ENCODE measurements around the gene TIAM1.
A peak's percentile ranks its signal among the peaks of the same experiment; 100 is the strongest.

The TIAM1 gene

DNA sequence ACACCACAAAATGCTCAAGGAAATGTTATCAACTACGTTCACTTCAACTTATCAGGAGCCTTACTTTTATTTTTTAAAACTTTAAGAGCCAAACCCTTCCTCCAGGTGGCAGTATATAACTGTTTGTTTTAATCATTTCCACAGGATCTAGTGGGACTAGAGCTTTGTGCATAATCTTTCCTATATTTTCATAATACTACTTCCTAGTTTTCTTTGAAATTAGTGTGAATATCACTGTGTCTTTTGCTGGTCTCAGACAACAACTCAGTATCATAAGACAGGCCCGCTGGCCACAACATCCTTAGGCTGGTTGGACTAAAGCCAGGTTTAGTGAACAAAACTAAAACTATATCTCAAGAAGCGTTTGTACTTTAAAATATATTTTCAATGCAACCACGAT, 145.5 kb downstream of the TIAM1 start:
- DNase-seq, result peak; percentile 65

DNA sequence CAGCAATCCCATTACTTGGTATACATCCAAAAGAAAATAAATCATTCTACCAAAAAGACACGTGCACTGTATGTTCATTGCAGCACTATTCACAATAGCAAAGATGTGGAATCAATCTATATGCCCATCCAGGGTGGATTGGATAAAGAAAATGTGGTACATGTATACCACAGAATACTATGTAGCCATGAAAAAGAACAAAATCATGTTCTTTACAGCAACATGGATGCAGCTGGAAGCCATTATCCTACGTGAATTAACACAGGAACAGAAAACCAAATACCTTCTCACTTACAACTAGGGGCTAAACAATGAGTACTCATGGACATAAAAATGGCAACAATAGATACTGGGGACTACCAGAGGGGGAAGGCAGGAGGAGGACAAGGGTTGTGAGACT, 147.3 kb downstream of the TIAM1 start:
- DNase-seq, result no peak

DNA sequence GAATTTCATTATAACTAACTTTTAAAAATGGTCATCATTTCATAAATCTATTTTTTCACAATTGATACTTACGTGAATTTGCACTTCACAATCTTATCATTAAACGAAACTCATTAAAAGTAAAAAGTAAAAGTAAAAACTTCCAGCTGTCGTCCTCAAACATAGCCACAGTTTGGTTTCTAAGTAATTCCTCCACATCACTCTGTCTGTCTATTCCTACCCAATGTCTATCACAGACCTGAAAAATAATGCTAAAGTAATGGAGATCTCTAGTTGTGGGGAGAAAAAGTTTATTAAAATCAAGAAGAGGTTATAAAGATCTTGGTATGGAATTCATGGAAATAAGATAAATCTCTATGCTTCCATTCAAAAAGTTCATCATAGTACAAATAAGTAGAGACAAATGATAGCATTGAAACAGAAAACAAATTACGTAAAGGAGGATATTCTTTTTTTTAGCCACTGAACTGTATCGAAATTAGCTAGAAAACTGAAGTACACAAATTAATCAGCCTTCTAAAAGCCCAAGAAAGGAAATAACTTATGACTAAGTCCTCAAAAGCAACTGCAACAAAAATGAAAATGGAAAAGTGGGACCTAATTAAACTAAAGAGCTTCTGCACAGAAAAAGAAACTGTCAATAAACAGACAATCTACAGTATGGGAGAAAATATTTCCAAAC, 148.6 kb downstream of the TIAM1 start:
- peak; percentile 79 for DNase-seq

DNA sequence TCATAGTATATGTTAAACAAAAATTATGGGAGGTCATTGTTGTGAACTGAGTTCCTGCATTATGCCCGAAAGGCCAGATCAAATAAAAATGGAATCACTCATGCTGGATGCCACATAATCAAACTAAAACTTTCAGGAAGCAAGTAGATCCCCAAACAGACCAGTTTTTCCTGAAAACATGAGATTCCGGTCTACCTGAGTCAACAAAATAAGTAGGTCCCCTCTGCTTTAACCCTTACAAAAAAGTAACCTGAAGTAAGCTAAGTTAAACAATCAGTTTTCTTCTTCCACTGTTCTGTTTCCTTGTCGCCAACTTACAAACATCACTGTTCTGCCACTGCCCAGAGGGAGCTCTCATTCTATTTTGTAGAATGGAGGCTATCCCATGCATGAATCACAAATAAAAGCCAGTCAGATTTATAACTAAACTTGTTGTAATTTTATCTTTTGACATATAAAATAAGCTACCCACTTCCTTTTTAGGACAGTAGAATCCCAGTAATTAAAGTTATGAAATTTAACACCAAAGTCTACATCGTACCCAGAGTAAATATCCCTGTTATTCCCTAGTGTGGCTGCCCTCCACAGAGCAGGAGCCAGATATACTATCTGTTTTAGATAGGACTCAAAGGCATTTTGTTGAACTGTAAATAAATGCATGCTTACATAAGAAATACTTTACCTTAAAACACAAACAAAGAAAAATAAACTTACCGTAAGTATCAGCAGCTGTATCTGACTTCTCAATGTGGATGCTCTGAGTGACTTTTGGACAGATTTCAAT, 149.4 kb downstream of the TIAM1 start:
- no peak for DNase-seq

DNA sequence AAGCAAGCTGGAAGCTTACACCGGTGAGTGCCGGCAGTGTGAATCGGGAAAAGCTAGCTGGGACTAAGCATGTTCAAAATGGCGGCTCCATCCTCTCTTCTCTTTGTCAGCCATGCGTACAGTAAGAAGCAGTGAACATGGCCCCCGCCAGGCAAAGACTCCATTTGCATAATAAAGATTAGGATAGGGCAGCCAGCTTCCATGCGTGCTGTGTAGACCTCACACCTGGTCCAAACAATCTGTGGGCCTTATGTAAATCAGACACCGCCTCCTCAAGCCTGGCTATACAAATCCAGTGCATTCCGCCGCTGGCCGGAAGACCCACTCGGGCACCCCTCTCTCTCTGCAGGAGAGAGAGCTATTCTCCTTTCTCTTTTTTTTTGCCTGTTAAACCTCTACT, 150.3 kb downstream of the TIAM1 start:
- DNase-seq, result no peak

DNA sequence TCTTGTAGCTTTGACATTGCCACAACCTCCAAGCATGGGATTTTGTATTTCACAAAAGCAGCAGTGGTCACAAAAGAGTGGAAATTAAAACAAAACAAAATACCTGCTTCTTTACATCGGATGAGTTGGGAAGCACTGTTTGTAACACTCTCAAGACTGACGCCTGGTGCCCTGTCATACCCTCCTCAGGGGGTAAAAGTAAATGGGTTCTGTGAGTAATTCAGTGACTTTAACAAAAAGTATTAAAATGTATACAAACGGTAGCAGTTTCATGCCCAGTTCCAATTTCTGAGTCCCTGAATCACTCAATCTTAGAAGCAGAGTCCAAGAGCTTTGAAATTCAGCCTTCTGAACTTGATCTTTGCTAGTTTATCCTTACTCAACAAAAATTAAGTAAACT, 152.5 kb downstream of the TIAM1 start:
- DNase-seq, result peak; percentile 71

DNA sequence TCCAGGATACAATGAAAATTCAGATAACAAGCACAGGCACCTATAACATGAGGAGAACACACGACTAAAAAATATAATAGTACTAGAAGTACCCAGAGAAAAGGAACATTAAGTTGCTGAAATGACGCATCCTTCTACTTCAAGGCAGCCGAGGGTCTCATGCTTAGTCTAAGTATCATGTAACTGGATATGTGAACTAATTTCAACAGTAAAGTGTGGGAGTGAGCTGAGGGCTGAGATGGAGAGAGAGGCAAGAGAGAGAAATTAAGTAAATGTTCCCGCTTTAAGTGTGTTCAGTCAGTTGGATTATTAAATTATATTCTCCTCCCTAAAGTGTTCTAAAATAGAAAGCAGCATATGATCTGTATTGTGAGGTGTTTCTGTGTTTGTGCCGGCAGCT, 153.5 kb downstream of the TIAM1 start:
- no peak for DNase-seq

DNA sequence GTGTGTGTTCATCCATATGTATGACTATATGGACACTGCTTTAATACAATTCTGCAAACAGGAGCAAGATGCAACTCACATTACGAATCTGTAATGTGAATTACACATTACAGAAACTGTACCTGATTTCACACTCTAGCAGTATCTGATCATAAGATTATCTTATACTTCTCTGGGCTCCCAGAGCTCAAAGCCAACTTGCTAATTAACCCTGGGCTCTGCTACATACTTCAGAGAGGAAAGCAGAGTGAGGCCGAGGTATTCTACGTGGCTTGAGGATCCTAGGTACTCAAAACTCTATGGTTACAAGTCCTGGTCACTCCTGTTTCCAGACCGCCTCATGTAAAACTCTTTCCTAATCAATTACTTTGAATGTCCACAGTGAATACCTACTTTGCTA, 156.6 kb downstream of the TIAM1 start:
- no peak for DNase-seq

DNA sequence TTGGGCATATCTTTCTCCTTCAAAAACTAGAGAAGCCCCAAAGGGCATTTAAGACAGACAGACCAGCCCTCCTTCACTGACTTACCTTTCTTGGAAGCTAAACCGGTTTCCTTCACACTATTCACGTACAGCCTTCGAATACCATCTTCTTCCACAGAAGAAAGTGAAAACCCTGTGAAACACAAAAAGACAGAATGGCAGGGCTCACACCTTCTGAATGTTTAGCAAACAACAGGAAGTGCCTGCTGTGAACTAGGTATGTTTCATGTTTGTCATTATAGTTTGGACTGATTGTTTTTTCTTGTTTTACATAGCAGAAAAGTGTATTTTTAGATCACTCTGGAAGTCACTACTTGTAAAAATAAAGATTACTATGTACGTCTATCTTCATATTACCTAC, 157.1 kb downstream of the TIAM1 start:
- DNase-seq, result peak; percentile 48

DNA sequence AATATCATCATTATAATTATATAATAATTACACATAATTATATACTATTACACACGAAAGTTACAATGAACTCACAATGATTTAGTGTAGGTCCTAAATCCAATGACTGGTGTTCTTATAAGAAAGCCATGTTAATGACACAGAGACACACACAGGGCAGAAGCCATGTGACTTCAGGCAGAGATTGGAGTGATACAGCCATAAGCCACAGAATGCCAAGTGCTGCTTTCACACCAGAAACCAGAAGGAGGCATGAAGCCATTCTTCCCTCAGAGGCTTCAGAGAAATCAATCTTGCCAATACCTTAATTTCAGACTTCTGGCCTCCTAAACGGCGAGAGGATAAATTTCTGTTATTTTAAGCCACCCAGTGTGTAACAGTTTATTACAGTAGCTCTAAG, 158.4 kb downstream of the TIAM1 start:
- DNase-seq, result peak; percentile 46

DNA sequence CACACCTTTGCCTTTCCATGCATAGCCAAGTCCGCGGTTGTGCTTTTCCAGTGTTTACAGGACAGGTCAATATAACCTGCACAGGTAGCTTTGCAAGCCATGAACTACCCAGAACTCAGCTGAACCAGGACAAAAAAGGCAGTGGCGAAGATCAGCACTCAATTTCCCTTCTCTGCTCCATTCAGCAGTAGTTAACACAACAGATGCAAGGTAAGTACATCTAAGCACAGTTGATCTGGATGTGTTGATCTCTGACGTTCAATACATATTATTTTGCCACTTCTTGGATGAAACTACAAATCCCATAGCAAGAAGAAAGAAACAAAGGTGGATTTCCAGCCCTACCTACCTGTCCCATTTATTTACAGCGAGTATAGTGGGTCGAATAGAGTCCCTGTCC, 159.2 kb downstream of the TIAM1 start:
- DNase-seq, result no peak

DNA sequence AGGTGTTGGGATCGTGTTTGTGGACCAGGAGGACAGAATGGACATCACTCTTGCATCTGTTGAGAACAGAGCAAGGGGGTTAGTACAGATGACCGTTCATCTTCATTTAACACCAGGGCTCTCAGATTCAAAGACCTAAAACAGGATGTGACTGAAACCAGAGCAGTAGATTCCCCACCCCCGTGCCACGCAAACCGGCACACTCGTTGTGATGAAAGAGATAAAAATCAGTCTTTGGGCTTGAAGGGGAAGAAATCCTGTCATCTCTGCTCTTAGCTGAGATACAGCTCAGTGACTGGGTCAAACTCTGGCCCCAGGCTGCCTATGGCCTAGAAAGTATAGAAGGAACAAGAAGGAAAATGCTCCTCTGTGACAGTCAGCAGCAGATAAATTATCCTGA, 159.6 kb downstream of the TIAM1 start:
- peak; percentile 91 for DNase-seq

DNA sequence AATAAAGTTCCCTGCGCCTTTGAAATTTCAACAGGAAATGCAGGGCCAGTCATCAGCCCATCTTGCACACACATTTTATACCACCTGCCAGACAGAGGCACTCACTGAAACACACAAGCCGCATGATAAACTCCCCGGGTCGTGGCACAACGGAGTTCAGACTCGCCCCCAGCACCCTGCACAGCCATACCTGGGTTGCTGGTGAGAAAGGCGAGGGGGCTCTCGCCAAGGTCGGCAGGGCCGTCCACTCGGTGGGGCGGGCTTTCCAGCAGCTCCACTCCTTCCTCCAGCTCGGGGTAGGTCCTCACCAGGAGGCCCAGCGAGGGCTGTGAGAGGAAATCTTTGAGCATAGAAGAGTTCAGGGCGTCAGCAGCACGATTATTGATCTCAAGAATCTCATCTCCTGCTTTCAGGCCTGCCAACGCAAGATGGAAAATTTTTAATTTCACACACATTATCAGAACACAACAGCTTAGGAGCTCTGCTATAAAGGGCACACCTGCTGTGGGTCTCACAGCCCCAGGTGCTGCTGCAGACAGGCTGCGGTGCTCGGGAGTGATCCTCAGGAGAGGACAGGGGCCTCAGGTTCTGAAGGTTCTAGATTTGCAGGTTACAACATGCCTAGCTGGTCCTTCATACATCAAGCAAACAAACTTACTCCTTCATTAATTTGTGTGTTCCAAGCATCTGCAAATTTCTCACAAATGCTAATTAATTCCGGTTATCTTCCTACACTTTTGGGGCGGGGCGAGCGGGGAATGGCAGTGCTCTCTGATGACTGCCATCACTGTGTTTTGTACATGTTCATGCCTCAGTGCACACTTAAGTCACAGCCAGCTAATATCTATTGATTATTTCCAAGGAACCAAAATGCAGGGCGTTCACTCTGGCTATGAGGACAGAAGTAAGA, 161.6 kb downstream of the TIAM1 start:
- DNase-seq, result peak; percentile 75

DNA sequence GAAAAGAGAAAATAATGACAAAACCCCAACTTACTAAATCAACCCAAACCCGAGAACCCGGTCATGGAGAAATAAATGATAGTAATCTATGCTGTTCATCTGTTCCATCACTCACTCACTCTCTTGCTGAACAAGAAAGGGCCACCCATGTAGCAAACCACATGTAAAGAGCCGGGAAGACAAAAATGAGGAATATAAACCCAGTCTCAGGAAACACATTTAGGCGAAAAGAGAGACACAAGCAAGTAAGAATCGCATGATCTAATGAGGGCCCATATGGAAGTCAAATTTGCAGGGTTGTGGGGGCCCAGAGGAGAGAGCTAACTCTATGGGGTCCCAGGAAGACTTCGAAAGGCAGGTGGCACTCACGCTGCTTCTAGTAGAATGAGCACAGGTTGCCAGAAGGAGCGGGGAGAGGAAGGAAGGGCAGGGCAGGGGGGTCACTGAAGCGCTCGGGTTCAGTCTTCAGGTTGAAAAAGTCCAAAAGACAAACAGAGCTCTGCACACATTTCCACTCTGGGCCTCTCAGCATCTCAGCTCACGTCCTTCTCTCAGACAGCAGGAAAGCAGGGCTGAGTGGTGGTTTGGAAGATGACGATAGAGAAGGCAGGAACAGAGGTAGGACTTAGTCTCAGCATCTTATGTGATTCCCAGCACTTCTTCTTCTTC, 162.8 kb downstream of the TIAM1 start:
- no peak for DNase-seq

DNA sequence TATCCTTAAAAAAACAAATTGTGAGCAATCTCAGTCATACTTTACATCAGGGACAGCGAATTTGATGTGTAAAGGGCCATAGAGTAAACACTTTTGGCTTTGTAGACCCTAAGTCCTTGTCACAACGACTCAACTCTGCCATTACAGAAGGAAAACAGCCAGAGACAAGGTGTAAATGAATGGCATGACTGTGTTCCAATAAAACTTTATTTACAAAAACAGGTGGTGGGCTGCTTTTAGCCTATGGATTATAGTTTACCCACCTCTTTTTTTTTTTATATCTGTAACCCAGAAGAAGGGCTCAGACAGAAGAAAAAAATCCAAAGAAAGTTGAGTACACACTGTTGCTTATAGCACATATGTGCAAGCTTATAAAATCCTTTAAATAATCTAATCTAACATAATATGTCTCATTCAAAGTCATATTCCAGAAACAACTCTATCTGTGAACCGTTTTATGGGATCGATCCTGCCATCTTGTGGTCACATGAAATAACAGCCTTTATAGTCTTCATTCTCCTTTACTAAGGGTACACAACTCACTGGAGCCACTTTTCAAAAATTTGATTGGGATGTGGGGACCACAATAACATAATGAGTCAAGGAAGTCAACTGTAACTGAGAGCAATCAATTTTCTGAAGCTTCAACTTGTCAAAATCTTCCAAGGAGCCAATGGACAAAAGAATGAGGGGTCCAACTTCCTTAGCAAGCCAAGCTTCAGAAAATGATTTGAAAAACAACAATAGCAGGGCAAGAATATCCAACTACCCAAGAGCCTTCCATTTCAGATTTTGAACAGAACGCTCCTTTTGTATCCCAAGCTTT, 163.6 kb downstream of the TIAM1 start:
- peak; percentile 70 for DNase-seq

DNA sequence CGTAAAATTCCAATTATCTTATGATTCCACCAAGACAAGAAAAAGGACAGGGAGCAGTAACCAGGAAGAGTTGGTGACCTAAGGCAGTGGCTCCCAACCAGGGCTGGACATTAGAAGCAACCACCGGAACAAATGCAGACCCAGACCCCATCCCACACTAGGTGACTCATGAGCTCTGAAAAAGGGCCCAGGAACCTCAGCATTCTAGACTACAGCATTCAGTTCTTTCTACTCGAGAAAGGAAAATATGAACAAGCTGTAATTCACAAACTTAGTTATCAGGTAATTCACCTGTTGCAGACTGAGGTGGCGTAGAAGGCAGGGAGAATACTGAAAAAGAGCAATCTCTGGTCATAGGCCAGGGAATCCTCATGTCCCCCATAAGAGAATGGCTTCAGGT, 167.3 kb downstream of the TIAM1 start:
- no peak for DNase-seq

DNA sequence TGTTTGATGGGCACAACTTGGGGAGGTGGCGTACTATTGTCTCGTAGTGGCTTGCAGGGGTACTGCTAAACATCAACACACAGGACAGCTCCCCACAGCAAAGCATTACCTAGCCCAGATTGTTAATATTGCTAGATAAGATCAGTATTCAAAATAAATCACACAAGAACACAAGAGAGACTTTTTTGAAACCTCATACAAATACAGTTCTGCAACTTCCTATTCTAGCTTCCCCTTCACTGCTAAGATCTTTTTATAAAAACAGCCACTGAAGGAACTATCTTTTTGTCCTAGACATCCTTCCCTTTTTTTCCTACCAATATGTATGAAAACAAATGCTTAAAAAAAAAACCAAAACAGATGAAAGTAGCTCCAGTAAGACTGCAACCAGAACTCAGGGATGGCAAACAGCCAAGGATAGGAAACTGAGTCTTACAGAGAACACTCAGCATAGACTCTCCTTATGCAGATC, 167.9 kb downstream of the TIAM1 start:
- DNase-seq, result no peak

DNA sequence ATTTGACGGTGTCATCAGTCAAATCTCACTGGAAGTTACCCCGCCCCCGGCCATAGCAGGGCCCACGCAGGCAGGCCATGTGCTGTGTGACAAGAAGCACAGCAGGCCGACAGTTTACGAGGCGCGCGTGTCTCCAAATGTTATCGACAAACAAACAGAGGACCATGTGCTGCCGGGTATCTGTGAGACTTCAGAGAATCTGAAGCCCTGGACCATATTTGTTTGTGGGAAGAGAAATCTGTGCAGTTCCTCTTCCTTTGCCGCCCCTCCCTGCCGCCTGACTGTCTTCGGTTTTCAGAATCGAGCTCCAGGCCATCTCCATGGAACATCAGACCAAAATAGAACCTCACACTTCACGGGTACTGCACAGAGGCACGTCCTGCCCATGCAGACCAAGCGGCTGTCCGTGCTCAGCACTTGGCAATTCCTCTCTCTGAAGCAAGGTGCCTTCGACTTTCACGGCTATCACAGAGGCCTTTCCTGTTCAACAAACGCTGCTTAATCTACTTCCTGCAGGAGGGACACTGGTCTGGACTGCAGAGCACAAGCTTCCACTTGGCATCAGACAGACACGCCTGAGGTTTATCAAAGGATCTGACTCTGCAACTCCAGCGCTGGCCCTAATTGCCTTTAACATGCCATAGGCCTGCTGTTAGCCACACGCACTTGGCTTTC, 170.0 kb downstream of the TIAM1 start:
- DNase-seq, result no peak

DNA sequence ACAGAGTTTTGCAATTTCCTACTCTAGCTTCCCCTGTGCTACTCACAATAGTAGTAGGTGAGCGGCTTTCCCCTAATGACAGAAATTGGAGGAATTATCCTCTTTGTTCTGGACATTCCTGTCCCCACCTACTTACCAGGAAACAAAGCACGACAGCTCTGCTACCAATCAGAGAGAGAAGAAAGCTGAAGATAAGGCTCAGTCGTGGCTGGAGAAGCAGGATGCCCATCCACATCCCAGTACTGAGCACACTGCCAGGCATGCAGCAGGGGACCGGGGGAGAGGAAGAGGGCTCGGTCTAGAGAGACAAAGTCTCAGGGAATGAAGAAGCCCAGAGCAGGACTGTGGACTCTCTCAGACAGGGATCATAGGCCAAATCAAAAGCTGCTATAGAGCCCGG, 171.7 kb downstream of the TIAM1 start:
- DNase-seq, result no peak

DNA sequence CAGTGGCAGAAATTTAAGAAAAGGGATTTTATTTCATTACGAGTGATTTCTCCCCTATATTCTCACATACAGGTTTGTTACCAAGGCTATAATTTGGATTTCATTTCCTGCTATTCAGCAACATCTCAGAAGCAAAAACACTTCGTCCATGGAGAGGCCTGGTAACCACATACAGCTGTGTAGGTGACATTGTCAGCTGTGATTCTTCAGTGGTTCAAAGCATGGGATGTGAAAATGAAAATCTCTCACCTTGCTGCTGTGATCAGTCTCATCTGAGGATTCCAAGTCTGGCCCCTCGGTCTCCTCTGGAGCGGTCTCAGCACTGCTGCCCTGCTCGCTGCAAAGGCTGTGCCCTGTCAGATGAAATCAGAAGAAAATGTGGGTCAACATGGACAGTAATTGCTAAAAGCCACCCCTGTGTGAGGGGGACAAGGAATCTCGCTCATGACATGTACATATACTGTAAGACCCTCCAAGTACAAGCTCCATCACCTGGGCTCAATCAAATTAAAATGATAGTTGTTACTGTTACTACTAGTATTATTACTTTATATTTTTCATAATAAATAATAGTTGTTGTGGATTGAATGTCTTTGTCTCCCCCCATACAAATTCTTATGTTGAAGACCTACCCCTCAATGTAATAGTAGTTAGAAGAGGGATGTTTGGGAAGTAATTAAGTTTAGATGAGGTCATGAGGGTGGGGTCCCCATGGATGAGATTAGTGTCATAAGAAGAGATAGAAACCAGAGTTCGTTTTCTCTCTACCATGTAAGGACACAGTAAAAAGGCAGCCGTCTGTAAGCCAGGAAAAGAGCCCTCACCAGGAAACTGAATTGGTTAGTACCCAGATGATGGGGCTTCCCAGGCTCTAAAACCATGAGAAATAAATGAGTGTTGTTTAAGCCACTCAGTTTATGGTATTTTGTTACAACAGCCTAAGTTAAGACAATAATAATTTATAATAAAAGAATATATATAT, 179.1 kb downstream of the TIAM1 start:
- peak; percentile 61 for DNase-seq

All from activated CD4-positive, alpha-beta T cell treated with anti-CD3 and anti-CD28 coated beads, Interleukin-10, Interleukin-2, amounts not matched to agents 100 ng/mL and 50 ng/mL, durations not matched to agents 16 hours and 8 hours (primary cell).